HG02798 (cell line): ENCODE data around the gene NAT16.
A peak's percentile ranks its signal among the peaks of the same experiment; 100 is the strongest.

Experiments
- ATAC-seq: cut with Tn5 transposase; IDR thresholded peaks from one replicate; pipeline ENCODE4 v1.9.1; 2021; ENCODE audit warnings: mild to moderate bottlenecking; ENCODE audit not compliant: unreplicated experiment, poor library complexity

Gene NAT16

GRCh38 chr7:101162551-101163278, 17.4 kb downstream of the NAT16 start:
- no peak for ATAC-seq

GRCh38 chr7:101161692-101162471, 18.2 kb downstream of the NAT16 start:
- ATAC-seq, result no peak

- ATAC-seq, result no peak
Observed at GRCh38 chr7:101160910-101161309, 19.2 kb downstream of the NAT16 start.

GRCh38 chr7:101159696-101160674, 20.1 kb downstream of the NAT16 start:
- ATAC-seq, result no peak

- no peak for ATAC-seq
Observed at GRCh38 chr7:101156866-101157589, 23.1 kb downstream of the NAT16 start.

- ATAC-seq, result no peak
Observed at GRCh38 chr7:101156277-101156676, 23.8 kb downstream of the NAT16 start.

- ATAC-seq, result no peak
Observed at GRCh38 chr7:101155303-101155702, 24.8 kb downstream of the NAT16 start.

GRCh38 chr7:101154693-101155102, 25.4 kb downstream of the NAT16 start:
- ATAC-seq, result peak; percentile 17

GRCh38 chr7:101153969-101154692, 26.0 kb downstream of the NAT16 start, which contains the start of gene AP1S1:
Gene AP1S1, plus strand, starts transcription at chr7:101154476. Its CDS starts 39 bp downstream, at chr7:101154515.
- ATAC-seq, result peak; percentile 86

GRCh38 chr7:101151908-101152651, 28.0 kb downstream of the NAT16 start:
- ATAC-seq, result no peak

- ATAC-seq, result no peak
Observed at GRCh38 chr7:101140746-101141382, 39.2 kb downstream of the NAT16 start.

- no peak for ATAC-seq
Observed at GRCh38 chr7:101140339-101140699, 39.8 kb downstream of the NAT16 start.

GRCh38 chr7:101138213-101138870, 41.8 kb downstream of the NAT16 start:
- ATAC-seq, result peak; percentile 72

- no peak for ATAC-seq
Observed at GRCh38 chr7:101137651-101138212, 42.4 kb downstream of the NAT16 start.

GRCh38 chr7:101134399-101134980, 45.6 kb downstream of the NAT16 start:
- ATAC-seq, result no peak

- ATAC-seq, result no peak
Observed at GRCh38 chr7:101133621-101134398, 46.3 kb downstream of the NAT16 start.
